ENCODE results near the gene PA2G4. TPM values are rescaled to one million over a fixed set of nuclear protein-coding genes. Genes with fewer than 3 reads are reported as not detected.

Gene PA2G4
- total and polyA plus RNA-seq, 4 donors: 56.8 to 148 (median 68.6) TPM

- Histone ChIP-seq H3K27me3 (ENCODE audit: control insufficient read depth in 4 of 4, insufficient read depth in 4 of 4, low read length in 3 of 4) (no peaks in the 10 kb centered on the region), H3K9me3 (ENCODE audit: control insufficient read depth in 4 of 4, low read length in 3 of 4) (no peaks in the 10 kb centered on the region), H3K4me1 (ENCODE audit: control insufficient read depth in 4 of 4, insufficient read depth in 4 of 4, low read length in 3 of 4) (peaks cover 0 to 11% (median 7%) of the 10 kb centered on the region in 4 donors), H3K4me3 (ENCODE audit: low read depth in 1 of 3, low read length in 3 of 3) (no peak overlapping the region), H3K27ac (ENCODE audit: low read depth in 1 of 2, low read length in 2 of 2) (no peak overlapping the region), H3K36me3 (ENCODE audit: control insufficient read depth in 4 of 4, insufficient read depth in 3 of 4, low read depth in 1 of 4, low read length in 3 of 4) (peaks cover 13 to 61% (median 49%) of the 10 kb centered on the region in 4 donors), H3K9ac (ENCODE audit: low read depth in 1 of 2, low read length in 2 of 2) (no peak overlapping the region)
- 94% methylated on average over 5 of the region's 5 CpGs for WGBS
- TF ChIP-seq EGR1 (IDR thresholded peaks at IDR 0.05; ENCODE audit: low read depth in 2 of 2) (no peak), JUND (IDR thresholded peaks at IDR 0.05) (no peak), MAX (IDR thresholded peaks at IDR 0.05) (no peak), CTCF (IDR thresholded peaks at IDR 0.05; ENCODE audit: low read depth, low read length, missing input control) (no peak), TAF1 (conservative IDR thresholded peaks at IDR 0.05) (no peak), SP1 (IDR thresholded peaks at IDR 0.05) (no peak), REST (IDR thresholded peaks at IDR 0.05) (no peak), RXRA (IDR thresholded peaks at IDR 0.05) (no peak), ZBTB33 (IDR thresholded peaks at IDR 0.05) (no peak), NR2F2 (IDR thresholded peaks at IDR 0.05) (no peak), RAD21 (IDR thresholded peaks at IDR 0.05) (no peak), FOXA1 (IDR thresholded peaks at IDR 0.05) (no peak), HNF4G (IDR thresholded peaks at IDR 0.05) (no peak), ATF3 (IDR thresholded peaks at IDR 0.05) (no peak)
- DNase-seq (ENCODE audit: low spot score): no peak
Measured at GRCh38 chr12:56110571-56110970, 6.2 kb downstream of the PA2G4 start.

- H3K9ac ChIP-seq (ENCODE audit: low read depth in 1 of 2, low read length in 2 of 2): no peak overlapping the region
- H3K36me3 ChIP-seq (ENCODE audit: control insufficient read depth in 4 of 4, insufficient read depth in 3 of 4, low read depth in 1 of 4, low read length in 3 of 4): peaks cover 11 to 40% (median 31%) of the 10 kb centered on the region in 4 donors
- no peaks in the 10 kb centered on the region for H3K27me3 ChIP-seq (ENCODE audit: control insufficient read depth in 4 of 4, insufficient read depth in 4 of 4, low read length in 3 of 4)
- H3K9me3 ChIP-seq (ENCODE audit: control insufficient read depth in 4 of 4, low read length in 3 of 4): no peaks in the 10 kb centered on the region
- DNase-seq (ENCODE audit: low spot score): no peak
- H3K27ac ChIP-seq (ENCODE audit: low read depth in 1 of 2, low read length in 2 of 2): no peak overlapping the region
- H3K4me3 ChIP-seq (ENCODE audit: low read depth in 1 of 3, low read length in 3 of 3): no peak overlapping the region
- peaks cover 5 to 16% (median 7%) of the 10 kb centered on the region in 4 donors for H3K4me1 ChIP-seq (ENCODE audit: control insufficient read depth in 4 of 4, insufficient read depth in 4 of 4, low read length in 3 of 4)
- 100% methylated on average over 1 of the region's 1 CpG for WGBS
- no peak for TF ChIP-seq FOXA2 (IDR thresholded peaks at IDR 0.05)
- no peak for TF ChIP-seq HNF4G (IDR thresholded peaks at IDR 0.05)
- no peak for TF ChIP-seq SP1 (IDR thresholded peaks at IDR 0.05)
- TF ChIP-seq HNF4A (conservative IDR thresholded peaks at IDR 0.05): no peak
- no peak for TF ChIP-seq REST (IDR thresholded peaks at IDR 0.05)
- TF ChIP-seq NR2F2 (IDR thresholded peaks at IDR 0.05): no peak
- TF ChIP-seq CTCF (IDR thresholded peaks at IDR 0.05; ENCODE audit: low read depth, low read length, missing input control): no peak
- no peak for TF ChIP-seq ZBTB33 (IDR thresholded peaks at IDR 0.05)
- TF ChIP-seq RAD21 (IDR thresholded peaks at IDR 0.05): no peak
Measured at GRCh38 chr12:56114084-56114483, 9.7 kb downstream of the PA2G4 start.

Data from liver (tissue), 9 donors.